HG03457 (cell line): Measurements from ENCODE around the gene JAKMIP1.
"Not testable (repeated sequence)": the region's sequence is repeated elsewhere in the genome, so short reads cannot be mapped to it uniquely, and the experiment has no call there.

Experiments
- ATAC-seq: cut with Tn5 transposase; IDR thresholded peaks from one replicate; pipeline ENCODE4 v1.9.1; 2021; ENCODE audit warnings: moderate number of reproducible peaks; ENCODE audit not compliant: unreplicated experiment

Gene JAKMIP1

GRCh38 chr4:6229671-6230501, 29.5 kb upstream of the JAKMIP1 start:
- ATAC-seq, result no peak

- no peak for ATAC-seq
These were observed 28.7 kb upstream of the JAKMIP1 start for GRCh38 chr4:6229095-6229494.

DNA sequence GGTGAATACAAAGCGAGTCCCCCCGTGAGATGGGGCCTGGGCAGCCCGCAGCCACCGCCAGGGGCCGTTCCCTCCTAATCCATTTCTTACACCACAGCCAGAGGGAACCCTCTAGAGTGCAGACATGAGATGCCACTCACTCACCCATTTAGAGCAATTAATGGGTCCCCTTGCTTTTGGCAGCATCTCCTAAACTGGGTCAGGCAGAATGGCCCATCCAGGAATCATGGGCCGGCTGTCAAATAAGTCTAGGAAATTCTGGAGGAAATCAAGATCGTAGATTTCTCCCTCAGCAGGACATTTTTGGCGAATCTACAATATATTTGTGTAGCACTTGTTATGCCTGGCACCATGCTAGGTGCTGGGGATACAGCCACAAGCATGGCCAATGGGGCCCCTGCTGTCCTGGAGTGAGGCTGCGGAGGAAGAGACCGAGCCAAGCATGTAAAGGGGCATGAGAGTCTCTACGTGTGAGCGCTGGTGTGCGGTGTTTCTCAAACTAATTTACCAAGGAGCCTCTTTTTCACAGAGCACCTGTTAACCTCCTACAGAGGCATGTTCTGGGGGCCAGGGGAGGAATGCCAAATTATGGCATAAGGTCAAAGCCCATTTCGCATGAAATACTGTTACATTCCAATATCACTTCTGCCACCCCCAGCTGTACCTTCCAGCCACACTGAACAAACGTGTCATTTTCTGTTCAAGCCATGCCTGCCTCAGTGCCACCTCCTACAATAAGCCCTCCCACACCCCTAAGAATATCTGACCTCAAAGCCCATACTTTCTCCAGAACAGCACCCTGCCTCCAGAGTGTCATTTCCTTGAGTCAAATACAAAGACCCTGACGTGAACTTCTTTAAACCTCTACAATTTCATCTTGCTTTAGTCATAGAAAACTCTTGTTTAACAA, 28.1 kb upstream of the JAKMIP1 start:
- no peak for ATAC-seq

DNA sequence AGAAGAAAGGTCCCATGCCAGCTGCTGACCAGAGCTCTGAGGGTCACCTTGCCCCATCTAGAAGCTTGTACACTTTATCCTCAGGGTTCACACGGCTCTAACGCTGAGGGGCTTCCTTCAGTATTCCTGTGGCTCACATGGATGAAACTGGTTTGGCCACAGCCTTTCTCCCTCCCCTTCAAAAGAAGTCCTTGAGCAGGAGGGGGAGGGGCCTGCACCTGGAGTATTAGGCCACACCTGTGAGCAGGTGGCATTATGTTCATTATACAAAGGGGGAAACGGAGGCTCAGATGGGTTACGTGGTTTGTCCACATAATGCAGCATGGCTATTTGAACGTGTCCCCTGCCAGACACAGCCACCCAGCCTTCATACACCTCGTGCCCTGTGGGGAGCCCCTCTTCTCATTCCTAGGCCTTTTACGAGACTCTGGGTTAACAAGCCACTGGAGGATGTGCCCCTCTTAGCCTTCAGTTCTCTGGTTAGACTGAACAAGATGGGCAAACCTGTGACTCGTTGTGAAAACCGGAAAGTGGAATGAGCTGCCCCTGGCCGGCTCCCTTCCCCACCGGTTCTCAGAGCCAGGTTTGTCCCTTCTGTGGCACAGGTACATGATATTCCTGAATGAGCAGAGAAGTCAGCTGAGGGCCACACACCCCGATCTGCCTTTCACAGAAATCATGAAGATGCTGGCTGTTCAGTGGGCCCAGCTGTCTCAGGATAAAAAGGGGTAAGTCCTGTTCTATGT, 27.2 kb upstream of the JAKMIP1 start:
- no peak for ATAC-seq

GRCh38 chr4:6226506-6226905, 26.2 kb upstream of the JAKMIP1 start:
- ATAC-seq, result no peak

DNA sequence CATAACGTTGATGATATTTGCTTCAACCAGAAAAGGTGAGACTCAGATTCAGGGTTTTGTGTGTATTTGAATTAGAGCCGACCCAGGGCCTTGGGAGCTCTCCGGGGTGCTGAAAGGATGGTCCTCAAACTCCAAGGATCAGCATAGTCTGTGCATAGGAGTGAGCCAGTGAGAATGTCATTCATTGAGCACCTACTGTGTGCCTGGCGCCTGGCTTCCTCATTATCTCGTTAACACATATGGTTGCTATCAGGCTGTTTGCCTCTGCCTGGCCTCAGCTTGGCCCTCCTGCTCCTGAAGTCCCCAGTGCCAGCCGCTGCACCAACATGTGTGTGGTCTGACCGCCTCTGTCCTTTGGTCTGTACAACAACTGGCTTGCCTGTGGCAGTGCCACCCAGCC, 25.1 kb upstream of the JAKMIP1 start:
- no peak for ATAC-seq

DNA sequence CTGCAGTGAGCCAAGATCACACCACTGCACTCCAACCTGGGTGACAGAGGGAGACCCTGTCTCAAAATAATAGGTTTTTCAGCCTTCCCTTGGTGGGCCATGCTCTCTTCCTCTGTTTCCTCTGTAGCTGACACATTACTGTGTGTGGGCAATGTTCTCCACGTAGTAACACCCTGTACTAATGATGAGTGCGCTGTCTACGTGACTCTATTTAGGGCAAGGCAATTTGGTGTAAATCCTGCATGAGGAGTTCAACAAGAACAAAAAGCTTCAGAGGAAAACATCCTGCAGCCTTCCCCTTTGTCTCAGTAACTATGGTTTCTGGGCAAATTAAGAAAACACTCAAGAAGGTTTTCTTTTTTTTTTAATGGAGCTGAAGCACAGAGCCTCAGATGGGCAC, 24.4 kb upstream of the JAKMIP1 start:
- no peak for ATAC-seq

GRCh38 chr4:6222761-6223292, 22.5 kb upstream of the JAKMIP1 start:
- no peak for ATAC-seq

DNA sequence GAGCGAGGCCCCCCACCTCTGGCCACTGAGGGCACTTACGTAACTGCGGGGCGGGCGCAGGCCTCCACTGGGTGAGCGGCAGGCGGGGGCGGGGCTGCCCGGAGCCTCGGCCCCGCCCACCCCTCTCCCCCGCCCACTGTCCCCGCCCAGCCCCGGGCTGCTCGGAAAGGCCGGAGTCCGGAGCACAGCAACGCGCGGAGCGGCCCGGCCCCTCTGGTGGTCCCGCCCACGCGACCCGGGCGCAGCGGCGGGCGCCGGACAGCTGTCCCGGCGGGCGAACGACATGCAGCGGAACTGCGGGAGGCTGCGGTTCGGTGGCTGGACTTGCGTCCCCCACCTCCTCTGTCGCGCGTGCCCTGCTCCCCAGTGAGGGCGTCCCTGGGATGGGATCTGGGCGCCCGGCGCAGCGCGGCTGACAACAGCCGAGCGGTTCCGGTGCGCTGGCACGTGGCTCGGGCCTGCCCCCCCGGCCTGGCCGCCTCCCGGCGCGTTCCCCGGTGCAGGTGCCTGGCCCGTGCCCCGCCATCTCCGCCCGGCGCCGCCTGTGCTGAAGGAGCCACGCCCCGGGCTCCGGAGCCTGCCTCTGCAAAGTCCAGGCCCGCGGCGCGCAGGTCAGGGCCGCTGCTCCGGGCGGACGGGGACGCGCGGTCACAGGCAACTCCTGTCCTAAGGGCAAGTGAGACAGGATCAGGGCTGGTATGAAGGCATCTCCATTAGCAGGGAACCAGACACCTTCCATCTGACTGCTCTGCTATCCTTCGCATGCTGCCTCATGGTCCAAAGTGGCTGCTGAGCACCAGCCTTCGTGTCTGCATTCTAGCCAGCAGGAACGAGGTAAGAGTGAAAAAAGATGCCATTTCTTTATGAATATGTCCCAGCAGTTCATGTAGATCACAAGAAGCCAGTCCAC, 21.8 kb upstream of the JAKMIP1 start:
- no peak for ATAC-seq

DNA sequence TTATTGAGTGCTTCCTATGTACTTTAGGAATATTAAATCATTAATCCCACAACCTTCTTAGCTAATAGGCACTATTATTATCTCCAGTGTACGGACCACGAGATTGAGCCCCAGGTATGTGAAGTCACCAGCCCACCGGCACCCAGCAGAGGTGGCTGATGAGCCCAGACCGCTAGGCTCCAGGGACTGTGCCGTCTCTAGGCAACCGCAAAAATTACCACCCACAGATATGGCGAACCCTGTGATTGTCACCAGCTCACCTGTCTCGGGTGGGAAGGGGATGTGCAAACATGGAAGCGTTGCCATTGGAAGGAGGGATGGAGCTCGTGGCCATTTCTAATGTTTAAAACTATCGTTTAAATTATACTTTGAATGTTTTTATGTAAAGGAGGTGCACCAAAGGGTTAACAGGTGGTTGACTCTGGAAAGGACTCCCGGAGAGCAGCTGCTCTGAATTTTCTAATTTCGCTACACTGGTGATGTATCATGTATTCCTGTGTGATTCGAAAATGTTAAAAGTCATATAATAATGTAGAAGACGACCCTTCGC, 21.0 kb upstream of the JAKMIP1 start:
- ATAC-seq, result no peak

GRCh38 chr4:6217716-6218381, 17.5 kb upstream of the JAKMIP1 start:
- ATAC-seq, result peak; percentile 83

GRCh38 chr4:6216588-6216987, 16.2 kb upstream of the JAKMIP1 start:
- no peak for ATAC-seq

DNA sequence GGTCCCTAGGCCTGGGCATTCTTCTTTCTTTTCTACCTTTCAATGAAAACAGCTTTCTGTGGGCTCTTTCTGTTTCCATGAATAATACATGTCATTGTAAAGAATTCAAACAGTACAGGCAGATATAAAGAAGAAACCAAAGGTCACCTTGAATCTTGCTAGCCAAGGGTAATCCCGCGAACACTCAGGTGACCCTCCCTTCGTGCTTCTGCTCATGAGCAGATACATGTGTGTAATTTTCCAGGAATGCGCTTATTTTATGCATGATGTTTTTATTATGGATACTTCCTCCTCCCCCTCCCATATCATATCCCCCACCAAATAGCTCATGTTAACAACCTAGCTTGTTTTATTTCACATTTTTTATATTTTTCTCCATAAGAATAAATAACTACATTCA, 9.6 kb upstream of the JAKMIP1 start:
- ATAC-seq, result no peak

- ATAC-seq, result not testable (repeated sequence)
These were observed 8.9 kb upstream of the JAKMIP1 start for GRCh38 chr4:6209291-6209690.

- no peak for ATAC-seq
These were observed 8.1 kb upstream of the JAKMIP1 start for GRCh38 chr4:6208416-6208815.

DNA sequence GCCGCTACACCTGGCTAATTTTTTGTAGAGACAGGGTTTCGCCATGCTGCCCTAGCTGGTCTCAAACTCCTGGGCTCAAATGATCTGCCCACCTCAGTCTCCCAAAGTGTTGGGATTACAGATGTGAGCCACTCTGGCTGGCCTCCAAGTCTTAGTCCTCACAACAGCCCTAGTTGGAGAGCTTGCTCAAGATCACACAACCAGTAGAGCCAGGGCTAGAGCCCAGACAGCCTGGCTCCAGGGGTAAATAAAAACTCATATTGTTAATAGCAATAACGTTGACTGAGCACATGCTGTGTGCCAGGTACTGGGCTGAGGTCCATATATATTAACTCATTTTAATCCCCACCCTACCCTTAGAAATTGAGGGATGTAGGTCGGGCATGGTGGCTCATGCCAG, 7.3 kb upstream of the JAKMIP1 start:
- ATAC-seq, result no peak

- no peak for ATAC-seq
These were observed 6.5 kb upstream of the JAKMIP1 start for GRCh38 chr4:6206771-6207290.

- no peak for ATAC-seq
These were observed 5.6 kb upstream of the JAKMIP1 start for GRCh38 chr4:6205973-6206372.

DNA sequence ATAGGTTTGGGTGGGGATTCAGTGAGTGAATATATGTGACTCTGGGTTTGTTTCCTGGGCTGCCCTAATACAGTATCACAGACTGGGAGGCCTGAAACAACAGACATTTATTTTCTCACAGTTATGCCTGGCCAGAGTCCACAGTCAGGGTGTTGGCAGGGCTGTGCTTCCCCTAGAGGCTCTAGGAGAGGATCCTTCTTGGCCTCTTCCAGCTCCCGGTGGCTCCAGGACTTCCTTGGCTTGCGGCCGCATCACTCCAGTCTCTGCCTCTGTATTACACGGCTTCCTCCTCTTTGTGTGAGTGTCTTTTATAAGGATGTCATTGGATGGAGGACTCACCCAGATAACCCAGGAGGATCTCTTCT, 5.2 kb upstream of the JAKMIP1 start:
- no peak for ATAC-seq
